GM23248 (cell line): ENCODE measurements around the gene PRKCA.

Experiments
- EZH2 ChIP-seq: fragments of 200-600 bp; sonication (generic); IDR thresholded peaks from 2 replicates; pipeline ENCODE4 v1.6.1; 2018; ENCODE audit warnings: antibody characterized with exemption, mild to moderate bottlenecking; ENCODE audit not compliant: insufficient read depth, poor library complexity, severe bottlenecking
- EZH2phosphoT487 ChIP-seq: fragments of 200-600 bp; sonication (generic); IDR thresholded peaks from 2 replicates; pipeline ENCODE4 v1.6.1; 2018; ENCODE audit warnings: antibody characterized with exemption, moderate library complexity, mild to moderate bottlenecking, low read depth; ENCODE audit not compliant: insufficient read depth

- no peak for TF ChIP-seq EZH2
- TF ChIP-seq EZH2phosphoT487: no peak
Measured at GRCh38 chr17:66562119-66562518, 259.7 kb downstream of the PRKCA start.
